ENCODE measurements around the gene ZBTB39.

DNA sequence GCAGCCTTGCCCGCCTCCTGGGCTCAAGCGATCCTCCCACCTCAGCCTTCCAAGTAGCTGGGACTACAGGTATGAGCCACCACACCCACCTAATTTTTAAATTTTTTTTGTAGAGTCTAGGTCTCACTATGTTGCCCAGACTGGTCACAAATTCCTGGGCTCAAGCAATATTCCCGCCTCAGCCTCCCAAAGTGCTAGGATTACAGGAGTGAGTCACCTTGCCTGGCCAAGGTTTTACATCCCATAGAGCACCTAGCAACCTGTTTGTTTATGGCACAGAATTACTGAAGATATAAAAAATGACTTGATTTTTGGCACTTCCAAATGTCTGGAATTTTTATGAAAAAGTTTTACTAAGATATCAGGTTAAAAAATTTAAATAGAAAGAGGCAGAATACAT lies 27.1 kb upstream of the ZBTB39 start:
- no peak for TF ChIP-seq POLR2A (IDR thresholded peaks at IDR 0.05)
- TF ChIP-seq, protein P1, sequence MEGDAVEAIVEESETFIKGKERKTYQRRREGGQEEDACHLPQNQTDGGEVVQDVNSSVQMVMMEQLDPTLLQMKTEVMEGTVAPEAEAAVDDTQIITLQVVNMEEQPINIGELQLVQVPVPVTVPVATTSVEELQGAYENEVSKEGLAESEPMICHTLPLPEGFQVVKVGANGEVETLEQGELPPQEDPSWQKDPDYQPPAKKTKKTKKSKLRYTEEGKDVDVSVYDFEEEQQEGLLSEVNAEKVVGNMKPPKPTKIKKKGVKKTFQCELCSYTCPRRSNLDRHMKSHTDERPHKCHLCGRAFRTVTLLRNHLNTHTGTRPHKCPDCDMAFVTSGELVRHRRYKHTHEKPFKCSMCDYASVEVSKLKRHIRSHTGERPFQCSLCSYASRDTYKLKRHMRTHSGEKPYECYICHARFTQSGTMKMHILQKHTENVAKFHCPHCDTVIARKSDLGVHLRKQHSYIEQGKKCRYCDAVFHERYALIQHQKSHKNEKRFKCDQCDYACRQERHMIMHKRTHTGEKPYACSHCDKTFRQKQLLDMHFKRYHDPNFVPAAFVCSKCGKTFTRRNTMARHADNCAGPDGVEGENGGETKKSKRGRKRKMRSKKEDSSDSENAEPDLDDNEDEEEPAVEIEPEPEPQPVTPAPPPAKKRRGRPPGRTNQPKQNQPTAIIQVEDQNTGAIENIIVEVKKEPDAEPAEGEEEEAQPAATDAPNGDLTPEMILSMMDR (IDR thresholded peaks at IDR 0.05) = no peak

Data from thyroid gland (tissue), 4 donors.